NCI-H2107 treated with DMSO at 0.1 percent for 48 hours (cell line): Measurements from ENCODE around the gene RYR3.

ENCODE experiments used
- DNase-seq: peaks from one replicate; lab custom pipeline; 2025; ENCODE audit not compliant: unreplicated experiment; lab: John Stamatoyannopoulos, UW

Gene RYR3

GRCh38 chr15:33742306-33742705 lies 431.5 kb downstream of the RYR3 start:
- no peak for DNase-seq

GRCh38 chr15:33742800-33743199 lies 432.0 kb downstream of the RYR3 start:
- DNase-seq = no peak

GRCh38 chr15:33746203-33746602 lies 435.4 kb downstream of the RYR3 start:
- DNase-seq = no peak

GRCh38 chr15:33753012-33753411 lies 442.2 kb downstream of the RYR3 start:
- DNase-seq = no peak

GRCh38 chr15:33754242-33754641 lies 443.5 kb downstream of the RYR3 start:
- no peak for DNase-seq

- DNase-seq = no peak
Measured at GRCh38 chr15:33756961-33757360, 446.2 kb downstream of the RYR3 start.

- no peak for DNase-seq
Measured at GRCh38 chr15:33757516-33758232, 446.9 kb downstream of the RYR3 start.

GRCh38 chr15:33766389-33766788 lies 455.6 kb downstream of the RYR3 start:
- no peak for DNase-seq

GRCh38 chr15:33768670-33769190 lies 458.0 kb downstream of the RYR3 start:
- DNase-seq = no peak

GRCh38 chr15:33773969-33774368 lies 463.2 kb downstream of the RYR3 start:
- no peak for DNase-seq

- no peak for DNase-seq
Measured at GRCh38 chr15:33778852-33779251, 468.1 kb downstream of the RYR3 start.

- no peak for DNase-seq
Measured at GRCh38 chr15:33780011-33780768, 469.4 kb downstream of the RYR3 start.

GRCh38 chr15:33782966-33783365 lies 472.2 kb downstream of the RYR3 start:
- no peak for DNase-seq

- no peak for DNase-seq
Measured at GRCh38 chr15:33785366-33785765, 474.6 kb downstream of the RYR3 start.

GRCh38 chr15:33788906-33789540 lies 478.3 kb downstream of the RYR3 start:
- peak; percentile 50 for DNase-seq

GRCh38 chr15:33794453-33794852 lies 483.7 kb downstream of the RYR3 start:
- DNase-seq = no peak

- no peak for DNase-seq
Measured at GRCh38 chr15:33795070-33795469, 484.3 kb downstream of the RYR3 start.

- no peak for DNase-seq
Measured at GRCh38 chr15:33797651-33798050, 486.9 kb downstream of the RYR3 start.

GRCh38 chr15:33801954-33802353 lies 491.2 kb downstream of the RYR3 start:
- DNase-seq = no peak

- DNase-seq = no peak
Measured at GRCh38 chr15:33807665-33808064, 496.9 kb downstream of the RYR3 start.

GRCh38 chr15:33808720-33809457 lies 498.1 kb downstream of the RYR3 start:
- no peak for DNase-seq
